HG02981 (cell line): Measurements from ENCODE around the gene DCAF7.

ENCODE experiments used
- ATAC-seq: cut with Tn5 transposase; IDR thresholded peaks from one replicate; pipeline ENCODE4 v1.9.1; 2021; ENCODE audit warnings: mild to moderate bottlenecking, moderate library complexity; ENCODE audit not compliant: unreplicated experiment

DCAF7 gene

DNA sequence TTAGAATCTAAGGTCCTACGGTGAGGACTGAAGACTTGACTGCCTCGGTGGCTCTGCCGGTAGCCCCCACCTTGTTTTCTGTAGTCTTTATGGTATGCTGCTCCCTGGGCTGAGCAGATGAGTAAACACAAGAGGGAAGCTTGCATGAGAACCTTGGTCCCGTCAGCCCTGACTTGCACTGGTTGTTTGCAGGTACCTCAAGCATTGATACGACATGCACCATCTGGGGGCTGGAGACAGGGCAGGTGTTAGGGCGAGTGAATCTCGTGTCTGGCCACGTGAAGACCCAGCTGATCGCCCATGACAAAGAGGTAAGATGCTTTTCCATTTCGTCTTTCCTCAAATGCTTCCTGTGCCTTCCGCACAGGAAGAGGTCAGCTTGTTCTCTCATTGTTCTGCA is 29.4 kb downstream of the DCAF7 start:
- ATAC-seq: no peak

- no peak for ATAC-seq
Observed at GRCh38 chr17:63587770-63588169, 37.5 kb downstream of the DCAF7 start.

- no peak for ATAC-seq
Observed at GRCh38 chr17:63588797-63589196, 38.5 kb downstream of the DCAF7 start.

GRCh38 chr17:63589646-63590045 is 39.4 kb downstream of the DCAF7 start:
- no peak for ATAC-seq

- no peak for ATAC-seq
Observed at GRCh38 chr17:63592797-63593196, 42.5 kb downstream of the DCAF7 start.

GRCh38 chr17:63595132-63595531 is 44.9 kb downstream of the DCAF7 start:
- ATAC-seq: no peak

DNA sequence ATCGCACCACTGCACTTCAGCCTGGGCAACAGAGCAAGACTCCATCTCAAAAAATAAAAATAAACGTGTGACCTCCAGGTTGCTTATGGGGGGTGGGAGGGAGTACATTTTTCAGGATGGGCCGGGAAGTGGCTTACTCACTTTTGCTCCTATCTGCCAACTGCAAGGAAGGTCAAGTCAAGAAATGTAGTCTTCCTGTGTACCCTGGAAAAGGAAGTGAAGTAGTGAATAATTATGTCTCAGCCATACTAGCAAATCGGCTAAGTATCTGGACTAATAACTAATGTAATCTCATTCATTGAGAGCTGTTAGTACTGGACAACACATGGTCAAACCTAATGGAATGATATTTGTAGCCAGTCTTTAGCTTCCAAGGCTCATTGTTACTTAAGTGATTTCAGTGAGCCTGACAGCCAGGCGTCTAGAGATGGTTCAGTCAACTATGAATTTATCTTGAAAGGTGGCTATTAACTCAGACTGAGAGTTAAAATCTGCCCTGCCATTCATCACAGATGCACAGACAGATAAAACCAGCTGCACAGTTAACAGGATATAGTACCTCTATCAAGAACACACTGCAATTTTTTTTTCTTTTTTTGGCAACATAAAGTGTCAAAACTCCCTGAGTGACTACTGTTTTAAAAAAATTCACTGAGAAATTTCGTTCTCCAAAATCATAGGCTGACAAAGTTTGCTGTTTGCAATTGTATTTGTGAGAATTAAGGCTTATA is 46.7 kb downstream of the DCAF7 start:
- ATAC-seq: no peak

GRCh38 chr17:63598281-63598680 is 48.0 kb downstream of the DCAF7 start:
- ATAC-seq: no peak

DNA sequence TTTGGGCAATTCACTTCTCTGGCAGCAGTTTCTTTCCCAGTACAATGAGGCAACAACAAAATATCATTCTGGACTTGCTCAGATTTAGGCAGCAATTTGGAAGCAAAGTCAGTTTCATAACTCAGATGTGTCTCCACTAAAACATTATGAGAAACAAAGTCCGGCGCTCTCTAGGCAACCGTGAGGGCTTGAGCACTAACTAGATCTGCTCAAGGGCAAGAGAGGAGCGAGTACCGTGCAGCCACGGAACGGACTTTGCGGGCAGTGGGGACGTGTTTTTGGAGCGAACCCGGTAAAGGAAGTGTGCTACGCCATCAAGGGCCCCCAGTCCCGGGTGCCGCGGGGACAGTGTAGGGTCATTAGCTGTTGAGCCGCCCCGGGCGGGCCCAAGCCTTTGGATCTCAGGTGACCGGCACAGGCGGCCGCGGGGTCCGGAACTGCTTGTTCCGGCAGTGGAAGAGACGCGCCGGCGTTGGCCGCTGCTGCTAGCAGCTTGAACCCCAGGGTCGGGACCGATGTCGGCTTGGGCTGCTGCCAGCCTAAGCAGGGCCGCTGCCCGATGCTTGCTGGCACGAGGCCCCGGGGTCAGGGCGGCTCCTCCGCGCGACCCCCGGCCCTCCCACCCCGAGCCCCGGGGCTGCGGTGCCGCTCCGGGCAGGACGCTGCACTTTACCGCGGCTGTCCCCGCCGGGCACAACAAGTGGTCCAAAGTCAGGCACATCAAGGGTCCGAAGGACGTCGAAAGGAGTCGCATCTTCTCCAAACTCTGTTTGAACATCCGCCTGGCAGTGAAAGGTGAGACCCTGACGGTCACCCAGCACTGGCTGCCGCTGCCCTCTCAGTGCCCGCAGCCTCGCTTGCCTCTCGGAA is 50.5 kb downstream of the DCAF7 start, which contains the start of gene TACO1:
Gene TACO1, plus strand, starts transcription at position 327 of the 870 bp plus-strand sequence. Its CDS starts 189 bp downstream, at position 516.
- peak; percentile 84 for ATAC-seq

DNA sequence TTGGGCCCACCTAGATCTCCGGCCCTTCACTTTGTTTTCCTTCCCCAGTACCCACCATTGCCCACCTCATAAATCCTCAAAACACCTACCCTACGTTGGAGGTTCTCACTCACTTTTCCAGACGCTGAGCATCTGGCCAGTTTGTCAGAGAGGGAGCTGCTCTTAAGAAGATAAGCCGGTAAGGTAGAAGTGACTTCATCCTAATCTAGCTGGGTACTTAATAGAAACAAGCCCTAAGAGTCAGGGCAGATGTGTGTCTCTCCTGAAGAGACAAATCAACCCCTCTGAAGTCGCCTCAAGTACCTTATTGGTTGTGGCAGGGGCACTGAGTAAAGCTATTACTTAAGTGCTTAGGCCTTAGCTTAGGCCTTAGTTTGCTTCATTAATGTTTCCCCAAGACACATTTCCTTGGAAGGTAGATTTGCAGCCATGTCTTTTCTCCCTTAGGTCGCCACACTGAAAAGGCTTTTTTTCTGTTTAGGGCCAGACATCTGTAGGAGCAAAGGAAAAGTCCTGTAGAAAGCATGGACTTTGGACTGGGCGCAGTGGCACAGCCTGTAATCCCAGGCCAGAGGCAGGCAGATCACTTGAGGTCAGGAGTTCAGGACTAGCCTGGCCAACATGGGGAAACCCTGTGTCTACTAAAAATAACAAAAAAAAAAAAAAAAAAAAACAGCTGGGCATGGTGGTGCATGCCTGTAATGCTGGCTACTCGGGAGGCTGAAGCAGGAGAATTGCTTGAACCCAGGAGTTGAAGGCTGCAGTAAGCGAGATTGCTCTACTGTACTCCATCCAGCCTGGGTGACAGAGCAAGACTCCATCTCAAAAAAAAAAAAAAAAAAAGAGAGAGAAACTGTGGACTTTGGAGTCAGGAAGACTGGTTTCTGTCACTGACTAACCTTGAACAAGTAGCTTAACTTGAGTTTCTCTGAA is 51.4 kb downstream of the DCAF7 start:
- no peak for ATAC-seq

DNA sequence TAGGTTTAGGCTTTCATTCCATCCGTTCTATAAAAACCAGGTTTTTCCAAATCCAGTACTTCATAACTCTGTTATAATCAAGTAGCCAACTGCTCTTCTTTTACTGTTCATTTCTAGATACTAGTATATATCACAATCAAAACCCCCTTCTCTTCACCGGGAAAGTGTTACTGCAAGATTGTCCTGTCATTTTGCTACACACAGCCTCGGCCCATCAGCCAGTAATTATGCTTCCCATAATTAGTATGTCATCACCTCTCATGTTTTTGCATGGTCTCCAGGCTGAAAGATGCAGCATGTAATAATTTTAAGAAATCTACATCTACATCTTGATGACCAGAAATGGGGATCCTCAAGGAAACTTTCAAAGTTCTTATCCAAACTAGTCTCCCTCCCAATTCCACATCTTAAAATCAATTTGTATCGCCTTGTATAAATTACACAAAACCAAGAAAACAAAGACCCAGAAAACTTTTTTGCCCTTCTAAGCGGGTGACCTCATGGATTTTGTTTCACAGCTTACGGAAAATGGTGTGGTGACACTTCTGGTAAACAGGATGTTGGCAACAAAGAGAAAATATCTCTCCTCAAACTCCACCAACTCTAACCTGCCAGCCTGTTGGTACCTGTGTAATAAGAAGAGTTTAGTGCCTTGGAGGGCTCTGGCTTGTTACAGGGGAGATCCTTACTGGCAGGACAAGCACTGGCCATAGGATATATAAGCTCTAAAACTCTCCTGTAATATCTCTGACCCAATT is 59.7 kb downstream of the DCAF7 start:
- no peak for ATAC-seq

- no peak for ATAC-seq
Observed at GRCh38 chr17:63610854-63611253, 60.6 kb downstream of the DCAF7 start.

DNA sequence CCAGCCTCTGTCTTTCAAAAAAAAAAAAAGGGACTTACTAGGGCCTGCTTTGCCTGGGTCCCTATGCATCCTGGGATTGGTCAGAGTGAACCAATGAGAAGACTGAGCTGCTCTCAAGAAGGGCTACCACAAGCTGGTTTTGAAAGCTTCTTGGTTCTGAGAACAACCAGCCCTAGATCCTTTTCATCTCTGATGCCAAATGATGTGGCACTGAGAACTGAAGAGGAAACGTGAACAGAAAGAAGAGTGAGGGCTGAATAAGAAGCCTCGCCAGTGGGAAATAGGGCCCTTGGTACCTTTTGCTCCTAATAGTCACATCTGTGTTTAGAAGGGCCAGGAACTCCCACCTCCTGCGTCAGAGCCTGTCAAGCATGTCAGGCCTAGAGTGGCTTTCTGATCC is 61.1 kb downstream of the DCAF7 start:
- ATAC-seq: no peak

GRCh38 chr17:63613663-63614062 is 63.4 kb downstream of the DCAF7 start:
- ATAC-seq: no peak

- no peak for ATAC-seq
Observed at GRCh38 chr17:63621229-63621683, 71.0 kb downstream of the DCAF7 start.

- ATAC-seq: peak; percentile 89
Observed at GRCh38 chr17:63621684-63622573, 71.7 kb downstream of the DCAF7 start, which contains the start of gene MAP3K3. Gene MAP3K3 (plus strand): TSS chr17:63622417. CDS start chr17:63622760, 343 bp downstream.

- peak; percentile 24 for ATAC-seq
Observed at GRCh38 chr17:63622574-63623390, 72.5 kb downstream of the DCAF7 start.
